ENCODE data around the gene ANKRD44.
A peak's percentile ranks its signal among the peaks of the same experiment; 100 is the strongest.

The ANKRD44 gene

GRCh38 chr2:197306024-197306695, 4.4 kb downstream of the ANKRD44 start:
- Histone ChIP-seq H4K20me1 (ENCODE audit: insufficient read depth, low read length) (no peaks in the 10 kb centered on the region), H3K27ac (ENCODE audit: low read depth, low read length, poor library complexity, severe bottlenecking) (peak overlapping the region; percentile 86), H3K9me2 (ENCODE audit: low read depth, low read length) (no peaks in the 10 kb centered on the region), H3K4me3 (ENCODE audit: low read depth, low read length, poor library complexity, severe bottlenecking) (peak overlapping the region; percentile 12), H3K9me3 (ENCODE audit: low read length) (no peaks in the 10 kb centered on the region), H3K4me1 (ENCODE audit: insufficient read depth, low read length, severe bottlenecking) (peaks cover 70% of the 10 kb centered on the region), H3K27me3 (ENCODE audit: insufficient read depth, low read length) (no peaks in the 10 kb centered on the region), H3K4me2 (ENCODE audit: low read length) (peak overlapping the region; percentile 92), H3K9ac (ENCODE audit: low read length) (peak overlapping the region; percentile 17; the same call in 1 of the 2 replicates), H2AFZ (ENCODE audit: low read length) (no peak overlapping the region), H3F3A (ENCODE audit: insufficient read depth, low read length) (no peaks in the 10 kb centered on the region), H3K79me2 (ENCODE audit: insufficient read depth, low read length) (peaks cover 74% of the 10 kb centered on the region), H3K36me3 (ENCODE audit: insufficient read depth, low read length) (peaks cover 18% of the 10 kb centered on the region; the same call in 1 of the 2 replicates)
- no peak for TF ChIP-seq EZH2 (IDR thresholded peaks at IDR 0.05; ENCODE audit: borderline replicate concordance, low read length)
- no peak for TF ChIP-seq CTCF (IDR thresholded peaks at IDR 0.05; ENCODE audit: low read length)

DNA sequence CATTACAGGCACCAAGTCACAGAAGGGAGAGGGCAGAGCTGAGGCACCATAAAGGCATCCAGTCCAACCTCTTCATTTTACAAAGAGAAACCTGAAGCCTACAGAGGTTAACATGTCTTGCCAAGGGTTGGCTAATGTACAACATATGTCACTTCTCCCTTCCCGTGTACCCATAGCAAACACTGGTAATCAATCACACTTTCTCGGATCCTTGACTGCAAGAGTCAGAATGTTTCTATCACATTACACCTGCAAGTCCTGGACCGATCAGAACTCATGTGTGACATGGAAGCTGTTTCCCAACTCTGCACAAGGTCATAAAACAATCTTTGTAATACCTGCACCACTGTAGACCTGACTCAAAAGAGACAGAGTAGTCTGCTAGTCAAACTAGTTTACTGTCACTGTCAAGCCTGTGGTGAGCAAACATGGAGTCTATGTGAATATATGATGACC, 6.0 kb downstream of the ANKRD44 start:
- H3F3A ChIP-seq (ENCODE audit: insufficient read depth, low read length), result no peaks in the 10 kb centered on the region
- H3K27ac ChIP-seq (ENCODE audit: low read depth, low read length, poor library complexity, severe bottlenecking), result peak overlapping the region; percentile 86
- no peak overlapping the region for H2AFZ ChIP-seq (ENCODE audit: low read length)
- H4K20me1 ChIP-seq (ENCODE audit: insufficient read depth, low read length), result no peaks in the 10 kb centered on the region
- H3K4me3 ChIP-seq (ENCODE audit: low read depth, low read length, poor library complexity, severe bottlenecking), result no peak overlapping the region
- TF ChIP-seq CTCF (IDR thresholded peaks at IDR 0.05; ENCODE audit: low read length) (no peak), EZH2 (IDR thresholded peaks at IDR 0.05; ENCODE audit: borderline replicate concordance, low read length) (no peak)
- peaks cover 64% of the 10 kb centered on the region for H3K4me1 ChIP-seq (ENCODE audit: insufficient read depth, low read length, severe bottlenecking)
- H3K9me2 ChIP-seq (ENCODE audit: low read depth, low read length), result no peaks in the 10 kb centered on the region
- H3K27me3 ChIP-seq (ENCODE audit: insufficient read depth, low read length), result no peaks in the 10 kb centered on the region
- no peaks in the 10 kb centered on the region for H3K9me3 ChIP-seq (ENCODE audit: low read length)
- H3K9ac ChIP-seq (ENCODE audit: low read length), result no peak overlapping the region; the same call in 1 of the 2 replicates
- peaks cover 85% of the 10 kb centered on the region for H3K79me2 ChIP-seq (ENCODE audit: insufficient read depth, low read length)
- peak overlapping the region; percentile 49; the same call in 1 of the 2 replicates for H3K4me2 ChIP-seq (ENCODE audit: low read length)
- peaks cover 30% of the 10 kb centered on the region for H3K36me3 ChIP-seq (ENCODE audit: insufficient read depth, low read length)

DNA sequence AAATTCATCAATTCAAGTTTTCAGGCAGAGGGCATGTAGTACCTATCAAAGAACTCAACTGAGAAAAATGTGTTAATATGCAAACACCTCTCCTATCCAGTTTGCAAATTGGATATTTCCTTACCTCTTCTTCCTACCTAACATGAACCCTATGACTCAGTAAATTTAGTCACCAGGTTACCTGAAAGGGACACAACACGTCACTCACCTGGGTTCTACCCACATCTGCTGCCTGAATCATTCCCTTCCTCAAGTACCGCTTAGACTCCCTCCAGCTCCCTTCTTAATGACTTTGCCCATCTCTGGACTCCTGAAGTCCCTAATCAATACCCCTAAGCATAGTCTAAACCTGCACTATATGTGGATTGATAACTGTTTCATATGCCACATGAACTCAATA, 10.4 kb downstream of the ANKRD44 start:
- no peaks in the 10 kb centered on the region for H4K20me1 ChIP-seq (ENCODE audit: insufficient read depth, low read length)
- no peaks in the 10 kb centered on the region for H3F3A ChIP-seq (ENCODE audit: insufficient read depth, low read length)
- H3K27ac ChIP-seq (ENCODE audit: low read depth, low read length, poor library complexity, severe bottlenecking), result no peak overlapping the region
- H3K79me2 ChIP-seq (ENCODE audit: insufficient read depth, low read length), result peaks cover 81% of the 10 kb centered on the region
- H3K36me3 ChIP-seq (ENCODE audit: insufficient read depth, low read length), result peaks cover 53% of the 10 kb centered on the region
- H3K27me3 ChIP-seq (ENCODE audit: insufficient read depth, low read length), result no peaks in the 10 kb centered on the region
- no peaks in the 10 kb centered on the region for H3K9me2 ChIP-seq (ENCODE audit: low read depth, low read length)
- no peak overlapping the region for H3K4me3 ChIP-seq (ENCODE audit: low read depth, low read length, poor library complexity, severe bottlenecking)
- no peak overlapping the region for H3K4me2 ChIP-seq (ENCODE audit: low read length)
- peaks cover 3% of the 10 kb centered on the region; the same call in 1 of the 2 replicates for H3K9me3 ChIP-seq (ENCODE audit: low read length)
- no peak overlapping the region for H2AFZ ChIP-seq (ENCODE audit: low read length)
- H3K4me1 ChIP-seq (ENCODE audit: insufficient read depth, low read length, severe bottlenecking), result peaks cover 58% of the 10 kb centered on the region
- H3K9ac ChIP-seq (ENCODE audit: low read length), result no peak overlapping the region
- TF ChIP-seq CTCF (IDR thresholded peaks at IDR 0.05; ENCODE audit: low read length) (no peak), EZH2 (IDR thresholded peaks at IDR 0.05; ENCODE audit: borderline replicate concordance, low read length) (no peak)
